A673 (cell line): Measurements from ENCODE around the gene IPCEF1. TPM values are rescaled to one million over a fixed set of nuclear protein-coding genes. Genes with fewer than 3 reads are reported as not detected.

Source experiments
- BruUV-seq: library from RNA; stranded (reverse); fragments of 400-500 nt; replicated peaks from 2 replicates; lab custom pipeline; 2021; lab: Mats Ljungman, UMichigan
- CTCF ChIA-PET: fragments of 300-600 bp; sonication (Branson Sonifier 250); formaldehyde crosslinking; loops from one replicate; lab custom pipeline; 2022; ENCODE audit warnings: antibody characterized with exemption; lab: Charles Lee
- POLR2A ChIA-PET: fragments of 300-600 bp; sonication (Branson Sonifier 250); formaldehyde crosslinking; loops from one replicate; lab custom pipeline; 2022; ENCODE audit warnings: antibody characterized with exemption; ENCODE audit not compliant: low non-redundant PET; lab: Charles Lee
- DNase-seq: peaks from one replicate; pipeline ENCODE4 v3.0.0-alpha.2; 2015; ENCODE audit warnings: low spot score
- H3K27ac ChIP-seq: fragments of 200-600 bp; sonication (generic); 2 replicates; pipeline ENCODE4 v1.5.1; 2016; ENCODE audit warnings: mixed run types, low read depth, mild to moderate bottlenecking, mixed read lengths, antibody characterized with exemption, low read length; ENCODE audit not compliant: poor library complexity, severe bottlenecking
- H3K27me3 ChIP-seq: fragments of 200-600 bp; sonication (generic); replicated peaks from 2 replicates; pipeline ENCODE4 v1.6.1; 2017; ENCODE audit warnings: mixed run types, low read depth, mild to moderate bottlenecking, mixed read lengths, antibody characterized with exemption, low read length; ENCODE audit not compliant: insufficient read depth, poor library complexity
- H3K36me3 ChIP-seq: fragments of 200-600 bp; sonication (generic); 2 replicates; pipeline ENCODE4 v1.6.1; 2016; ENCODE audit warnings: mixed run types, mild to moderate bottlenecking, mixed read lengths, antibody characterized with exemption, low read length; ENCODE audit not compliant: insufficient read depth, poor library complexity, severe bottlenecking
- H3K4me1 ChIP-seq: fragments of 200-600 bp; sonication (generic); 2 replicates; pipeline ENCODE4 v1.6.1; 2017; ENCODE audit warnings: mixed run types, mild to moderate bottlenecking, mixed read lengths, antibody characterized with exemption, low read length; ENCODE audit not compliant: insufficient read depth, poor library complexity, severe bottlenecking
- H3K4me3 ChIP-seq: fragments of 200-600 bp; sonication (generic); 2 replicates; pipeline ENCODE4 v1.5.1; 2016; ENCODE audit warnings: low read depth, mixed run types, mild to moderate bottlenecking, mixed read lengths, low read length; ENCODE audit not compliant: poor library complexity, severe bottlenecking
- H3K9me3 ChIP-seq: fragments of 200-600 bp; sonication (generic); 2 replicates; pipeline ENCODE4 v1.6.1; 2016; ENCODE audit warnings: mixed run types, low read depth, mild to moderate bottlenecking, mixed read lengths, antibody characterized with exemption, low read length; ENCODE audit not compliant: poor library complexity, severe bottlenecking
- EZH2 ChIP-seq: fragments of 200-600 bp; sonication (generic); IDR thresholded peaks from 2 replicates; pipeline ENCODE4 v1.6.1; 2017; ENCODE audit warnings: borderline replicate concordance, low read depth, mild to moderate bottlenecking, mixed read lengths, antibody characterized with exemption, low read length; ENCODE audit not compliant: poor library complexity, severe bottlenecking
- intact Hi-C: fragments of 100-400 bp; cut with micrococcal nuclease; formaldehyde crosslinking; loops from one replicate; pipeline ENCODE4 v1.10.0; 2022; ENCODE audit not compliant: unreplicated experiment
- total RNA-seq: library from RNA; stranded (reverse); gene quantifications from 2 replicates; pipeline ENCODE4 v1.2.3, GENCODE V29; 2021
- TF ChIP-seq, protein P1 (sequence below): fragments of 300-800, 200-600 bp; sonication (generic); conservative IDR thresholded peaks from 2 replicates; pipeline ENCODE4 v1.5.1; 2017; ENCODE audit warnings: low read depth, mild to moderate bottlenecking, antibody characterized with exemption, low read length, moderate library complexity, mixed read lengths

IPCEF1 gene
- total RNA-seq, 1 experiment from 2014 or later, result 1.4 TPM

DNA sequence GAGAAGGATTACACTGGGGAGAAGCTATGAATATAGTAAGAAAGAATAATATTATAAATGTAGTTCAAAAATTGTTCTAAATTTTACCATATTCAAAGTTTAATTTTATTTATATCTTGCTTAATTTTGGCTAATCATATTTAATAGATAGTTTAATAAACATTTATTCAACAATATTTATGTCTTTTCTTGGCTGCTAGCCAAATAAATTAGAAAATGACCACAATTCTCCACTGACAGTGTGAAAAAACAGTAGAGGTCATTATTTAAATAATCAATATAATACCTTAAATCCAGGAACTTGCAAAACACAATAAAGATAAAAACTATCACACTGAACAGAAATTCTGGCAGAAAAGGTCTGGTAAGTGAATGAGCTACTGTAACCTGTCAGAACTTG, 145.9 kb downstream of the IPCEF1 start:
- Histone ChIP-seq H3K4me3 (no peak overlapping the region), H3K9me3 (no peaks in the 10 kb centered on the region), H3K36me3 (no peaks in the 10 kb centered on the region), H3K4me1 (no peaks in the 10 kb centered on the region), H3K27me3 (no peaks in the 10 kb centered on the region), H3K27ac (no peak overlapping the region)
- intact Hi-C loops, result no loop called here
- no peak for DNase-seq
- POLR2A ChIA-PET, result no interaction called here
- CTCF ChIA-PET, result no interaction called here
- TF ChIP-seq, protein P1, sequence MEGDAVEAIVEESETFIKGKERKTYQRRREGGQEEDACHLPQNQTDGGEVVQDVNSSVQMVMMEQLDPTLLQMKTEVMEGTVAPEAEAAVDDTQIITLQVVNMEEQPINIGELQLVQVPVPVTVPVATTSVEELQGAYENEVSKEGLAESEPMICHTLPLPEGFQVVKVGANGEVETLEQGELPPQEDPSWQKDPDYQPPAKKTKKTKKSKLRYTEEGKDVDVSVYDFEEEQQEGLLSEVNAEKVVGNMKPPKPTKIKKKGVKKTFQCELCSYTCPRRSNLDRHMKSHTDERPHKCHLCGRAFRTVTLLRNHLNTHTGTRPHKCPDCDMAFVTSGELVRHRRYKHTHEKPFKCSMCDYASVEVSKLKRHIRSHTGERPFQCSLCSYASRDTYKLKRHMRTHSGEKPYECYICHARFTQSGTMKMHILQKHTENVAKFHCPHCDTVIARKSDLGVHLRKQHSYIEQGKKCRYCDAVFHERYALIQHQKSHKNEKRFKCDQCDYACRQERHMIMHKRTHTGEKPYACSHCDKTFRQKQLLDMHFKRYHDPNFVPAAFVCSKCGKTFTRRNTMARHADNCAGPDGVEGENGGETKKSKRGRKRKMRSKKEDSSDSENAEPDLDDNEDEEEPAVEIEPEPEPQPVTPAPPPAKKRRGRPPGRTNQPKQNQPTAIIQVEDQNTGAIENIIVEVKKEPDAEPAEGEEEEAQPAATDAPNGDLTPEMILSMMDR, result no peak
- no peak for TF ChIP-seq EZH2
- BruUV-seq, result no TSS peak

DNA sequence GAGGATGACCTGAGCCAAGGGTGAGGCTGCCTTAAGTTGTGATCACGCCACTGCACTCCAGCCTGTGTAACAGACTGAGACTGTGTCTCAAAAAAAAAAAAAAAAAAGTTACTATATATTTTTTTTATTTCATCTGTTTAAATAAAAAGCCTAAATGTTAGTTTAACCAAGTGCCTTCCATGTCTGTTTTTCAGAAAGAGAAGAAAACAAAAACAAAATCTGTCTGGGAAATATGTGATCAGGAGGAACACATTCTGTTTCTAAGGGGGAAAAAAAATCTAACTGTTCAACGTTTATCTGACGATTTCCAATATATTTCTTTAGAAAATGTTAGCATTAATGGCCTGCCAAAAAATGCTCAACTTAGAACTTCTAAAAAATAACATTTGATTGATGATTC, 147.0 kb downstream of the IPCEF1 start:
- CTCF ChIA-PET, result no interaction called here

DNA sequence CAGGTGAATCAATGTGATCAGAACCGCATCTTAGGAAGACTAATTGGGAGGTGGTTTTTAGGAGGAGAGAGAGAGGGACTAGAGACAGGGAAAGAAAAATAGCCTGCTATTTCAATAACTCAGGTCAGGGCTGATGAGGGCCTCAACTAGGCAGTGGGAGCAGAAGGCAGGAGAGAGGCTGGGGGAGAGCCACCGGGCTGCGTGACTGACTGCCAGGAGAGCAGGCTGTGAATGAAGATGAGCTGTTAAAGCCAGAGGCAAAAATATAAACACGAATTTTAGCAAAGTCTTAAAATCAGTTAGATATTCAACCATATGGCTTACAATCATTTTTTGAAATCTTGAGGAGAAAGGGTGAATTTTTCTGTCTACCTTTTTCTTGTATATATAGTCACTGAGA, 149.6 kb downstream of the IPCEF1 start:
- BruUV-seq, result no TSS peak
- no peaks in the 10 kb centered on the region for H3K36me3 ChIP-seq
- TF ChIP-seq, protein P1, result no peak
- no peak for TF ChIP-seq EZH2
- H3K9me3 ChIP-seq, result no peaks in the 10 kb centered on the region
- H3K27me3 ChIP-seq, result no peaks in the 10 kb centered on the region
- H3K27ac ChIP-seq, result no peak overlapping the region
- no peak overlapping the region for H3K4me3 ChIP-seq
- no peak for DNase-seq
- POLR2A ChIA-PET, result no interaction called here
- intact Hi-C loops, result no loop called here
- CTCF ChIA-PET, result no interaction called here
- H3K4me1 ChIP-seq, result no peaks in the 10 kb centered on the region

More for the DNA sequence above, 147.0 kb downstream of the IPCEF1 start:
- no peaks in the 10 kb centered on the region for H3K27me3 ChIP-seq
- no peak for TF ChIP-seq EZH2
- TF ChIP-seq, protein P1, result no peak
- POLR2A ChIA-PET, result no interaction called here
- H3K36me3 ChIP-seq, result no peaks in the 10 kb centered on the region
- BruUV-seq, result no TSS peak
- DNase-seq, result no peak
- H3K9me3 ChIP-seq, result no peaks in the 10 kb centered on the region
- no peak overlapping the region for H3K4me3 ChIP-seq
- H3K4me1 ChIP-seq, result no peaks in the 10 kb centered on the region
- intact Hi-C loops, result no loop called here
- no peak overlapping the region for H3K27ac ChIP-seq
